Measurements from ENCODE around the gene NOX3.
"Not testable (repeated sequence)": the region's sequence is repeated elsewhere in the genome, so short reads cannot be mapped to it uniquely, and the experiment has no call there.

Gene NOX3

DNA sequence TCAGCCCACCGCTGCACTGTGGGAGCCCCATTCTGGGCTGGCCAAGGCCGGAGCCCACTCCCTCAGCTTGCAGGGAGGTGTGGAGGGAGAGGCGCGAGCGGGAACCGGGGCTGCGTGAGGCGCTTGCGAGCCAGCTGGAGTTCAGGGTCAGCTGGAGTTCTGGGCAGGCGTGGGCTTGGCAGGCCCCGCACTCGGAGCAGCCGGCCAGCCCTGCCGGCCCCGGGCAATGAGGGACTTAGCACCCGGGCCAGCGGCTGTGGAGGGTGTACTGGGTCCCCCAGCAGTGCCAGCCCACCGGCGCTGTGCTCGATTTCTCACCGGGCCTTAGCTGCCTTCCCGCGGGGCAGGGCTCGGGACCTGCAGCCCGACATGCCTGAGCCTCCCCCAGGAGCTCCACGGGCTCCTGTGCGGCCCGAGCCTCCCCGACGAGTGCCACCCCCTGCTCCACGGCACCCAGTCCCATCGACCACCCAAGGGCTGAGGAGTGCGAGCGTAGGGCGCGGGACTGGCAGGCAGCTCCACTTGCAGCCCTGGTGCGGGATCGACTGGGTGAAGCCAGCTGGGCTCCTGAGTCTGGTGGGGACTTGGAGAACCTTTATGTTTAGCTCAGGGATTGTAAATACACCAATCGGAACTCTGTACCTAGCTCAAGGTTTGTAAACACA, 92.5 kb downstream of the NOX3 start:
- not testable (repeated sequence) for DNase-seq

GRCh38 chr6:155354167-155354566, 101.5 kb downstream of the NOX3 start:
- DNase-seq: no peak

DNA sequence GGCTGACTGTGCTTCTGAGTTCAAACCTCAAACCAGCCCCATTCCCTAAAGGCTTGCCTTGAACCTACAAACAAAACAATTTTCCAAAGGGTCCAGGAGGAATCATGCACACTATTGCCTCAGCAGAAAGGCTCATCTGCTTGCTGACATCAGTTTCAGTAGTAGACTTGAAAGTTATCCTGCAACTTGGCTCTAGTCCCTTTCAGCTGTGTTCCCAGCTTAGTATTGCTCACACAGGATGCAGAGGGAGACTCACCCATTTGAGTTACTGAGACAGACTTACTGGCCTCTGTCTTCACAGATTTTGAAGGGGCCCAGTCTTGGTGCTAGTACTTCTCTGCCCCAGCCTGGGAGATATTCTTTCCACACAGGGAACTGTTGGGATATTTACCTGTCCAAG, 102.8 kb downstream of the NOX3 start:
- DNase-seq: no peak

DNA sequence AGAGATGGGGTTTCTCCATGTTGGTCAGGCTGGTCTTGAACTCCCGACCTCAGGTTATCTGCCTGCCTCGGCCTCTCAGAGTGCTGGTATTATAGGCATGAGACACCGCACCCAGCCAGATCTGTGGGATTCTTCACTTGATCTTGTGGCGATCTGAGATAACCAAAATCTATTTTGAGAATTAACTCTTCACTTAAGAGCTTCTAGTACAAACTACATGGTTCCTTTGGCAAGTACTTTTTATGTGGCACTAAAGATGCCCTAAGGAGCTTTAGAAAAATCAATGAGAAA, 103.6 kb downstream of the NOX3 start:
- no peak for DNase-seq

GRCh38 chr6:155351273-155352129, 104.1 kb downstream of the NOX3 start:
- DNase-seq: no peak

DNA sequence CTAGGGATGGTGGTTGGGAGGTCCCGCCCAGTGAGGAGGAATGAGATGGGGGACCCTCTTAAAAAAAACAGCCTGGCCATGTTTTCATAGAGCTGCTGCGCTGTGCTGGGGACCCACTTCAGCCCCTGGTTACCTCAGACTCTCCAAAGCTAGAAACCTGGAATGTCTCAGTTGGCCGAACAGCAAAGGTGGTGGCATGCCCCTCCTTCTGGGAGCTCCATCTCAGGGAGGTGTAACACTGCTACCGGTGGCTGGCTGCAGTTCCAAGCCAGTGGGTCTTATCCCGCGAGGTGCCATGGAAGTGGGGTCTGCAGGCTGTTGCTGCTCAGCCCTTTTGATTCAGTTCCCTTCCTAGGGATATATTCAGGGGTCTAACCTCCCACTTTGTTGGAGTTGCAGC, 105.7 kb downstream of the NOX3 start:
- no peak for DNase-seq

GRCh38 chr6:155349129-155349528, 106.5 kb downstream of the NOX3 start:
- DNase-seq: no peak

- DNase-seq: no peak
Observed at GRCh38 chr6:155347800-155348199, 107.8 kb downstream of the NOX3 start.

DNA sequence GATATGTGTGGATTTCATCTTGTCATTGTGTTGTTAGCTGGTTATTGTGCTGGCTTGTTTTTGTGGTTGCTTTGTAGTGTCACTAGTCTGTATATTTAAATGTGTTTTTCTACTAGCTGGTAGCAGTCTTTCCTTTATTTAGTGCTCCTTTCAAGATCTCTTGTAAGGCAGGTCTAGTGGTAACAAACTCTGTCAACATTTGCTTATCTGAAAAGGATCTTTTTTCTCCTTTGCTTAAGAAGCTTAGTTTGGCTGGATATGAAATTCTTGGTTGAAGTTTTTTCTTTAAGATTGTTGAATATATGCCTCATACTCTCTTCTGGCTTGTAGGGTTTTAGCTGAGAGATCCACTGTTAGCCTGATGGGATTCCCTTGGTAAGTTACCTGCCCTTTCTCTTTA, 108.7 kb downstream of the NOX3 start:
- no peak for DNase-seq

Measured in activated gamma-delta T cell (primary cell).